Stimulated activated CD8-positive, alpha-beta memory T cell treated with anti-CD3 and anti-CD28 coated beads, Interleukin-15, amount 100 ng/mL, for 48 hours (primary cell): Measurements from ENCODE around the gene LRRC37A2.
A peak's percentile ranks its signal among the peaks of the same experiment; 100 is the strongest.
"Not testable (repeated sequence)": the region's sequence is repeated elsewhere in the genome, so short reads cannot be mapped to it uniquely, and the experiment has no call there.

Source experiments
- DNase-seq, 2 donors: peaks; one replicate each; pipeline ENCODE4 v3.0.0-alpha.2; 2020; ENCODE audit warnings: low read depth in 2 of 2

LRRC37A2 gene

GRCh38 chr17:46512168-46512567, at the start of gene LRRC37A2:
LRRC37A2 (plus strand) TSS chr17:46512468; CDS start chr17:46512713, 245 bp downstream.
- not testable (repeated sequence) for DNase-seq

- not testable (repeated sequence) for DNase-seq
These were observed 44.6 kb upstream of the LRRC37A2 start for GRCh38 chr17:46467618-46468017.

- DNase-seq = not testable (repeated sequence)
These were observed 37.8 kb upstream of the LRRC37A2 start for GRCh38 chr17:46474489-46474888.

GRCh38 chr17:46475583-46475982, 36.7 kb upstream of the LRRC37A2 start:
- not testable (repeated sequence) for DNase-seq

GRCh38 chr17:46478823-46479222, 33.4 kb upstream of the LRRC37A2 start:
- DNase-seq = not testable (repeated sequence)

- DNase-seq = not testable (repeated sequence)
These were observed 31.0 kb upstream of the LRRC37A2 start for GRCh38 chr17:46481310-46481709.

GRCh38 chr17:46492021-46492420, 20.2 kb upstream of the LRRC37A2 start:
- not testable (repeated sequence) for DNase-seq

GRCh38 chr17:46499437-46500139, 12.7 kb upstream of the LRRC37A2 start:
- DNase-seq = not testable (repeated sequence)

GRCh38 chr17:46505896-46506295, 6.4 kb upstream of the LRRC37A2 start:
- not testable (repeated sequence) for DNase-seq

GRCh38 chr17:46534716-46535115, 22.4 kb downstream of the LRRC37A2 start:
- DNase-seq = not testable (repeated sequence)

GRCh38 chr17:46548607-46549006, 36.3 kb downstream of the LRRC37A2 start:
- not testable (repeated sequence) for DNase-seq

- not testable (repeated sequence) for DNase-seq
These were observed 46.9 kb downstream of the LRRC37A2 start for GRCh38 chr17:46559155-46559554.

GRCh38 chr17:46560048-46560447, 47.8 kb downstream of the LRRC37A2 start:
- DNase-seq = not testable (repeated sequence)

- DNase-seq = not testable (repeated sequence)
These were observed 54.0 kb downstream of the LRRC37A2 start for GRCh38 chr17:46566284-46566683.

GRCh38 chr17:46566980-46567379, 54.7 kb downstream of the LRRC37A2 start:
- DNase-seq = not testable (repeated sequence)

GRCh38 chr17:46571796-46572195, 59.5 kb downstream of the LRRC37A2 start:
- not testable (repeated sequence) for DNase-seq

- peak; percentile 43 to 74 for DNase-seq
These were observed 67.1 kb downstream of the LRRC37A2 start, which contains the start of gene ARL17A for GRCh38 chr17:46579083-46580075. ARL17A (minus strand) TSS chr17:46579691; CDS start chr17:46576322, 3,369 bp downstream.

- DNase-seq = not testable (repeated sequence)
These were observed 67.8 kb downstream of the LRRC37A2 start for GRCh38 chr17:46580082-46580481.

- not testable (repeated sequence) for DNase-seq
These were observed 73.2 kb downstream of the LRRC37A2 start for GRCh38 chr17:46585444-46585843.

- DNase-seq = not testable (repeated sequence)
These were observed 78.2 kb downstream of the LRRC37A2 start, which contains the start of gene NSF for GRCh38 chr17:46590157-46591146. NSF (plus strand) TSS chr17:46590669; CDS start chr17:46590776, 107 bp downstream.

GRCh38 chr17:46591332-46591731, 79.1 kb downstream of the LRRC37A2 start:
- not testable (repeated sequence) for DNase-seq
